Measurements from ENCODE around the gene PGAM5.
A peak's percentile ranks its signal among the peaks of the same experiment; 100 is the strongest.

The PGAM5 gene

GRCh38 chr12:132710043-132710404, 618 bp upstream of the PGAM5 start:
- Histone ChIP-seq H3K9ac (ENCODE audit: low read length) (peak overlapping the region; percentile 88), H3K79me2 (ENCODE audit: insufficient read depth, low read length) (peaks cover 53% of the 10 kb centered on the region), H3K27me3 (ENCODE audit: low read length) (no peaks in the 10 kb centered on the region), H3K4me2 (ENCODE audit: low read depth, low read length, poor library complexity, severe bottlenecking) (peak overlapping the region; percentile 91), H3K9me3 (ENCODE audit: insufficient read depth, low read length) (no peaks in the 10 kb centered on the region), H3K4me3 (ENCODE audit: insufficient read depth, low read length, poor library complexity, severe bottlenecking) (peak overlapping the region; percentile 97), H4K20me1 (ENCODE audit: low read depth, low read length) (no peaks in the 10 kb centered on the region), H2AFZ (ENCODE audit: low read depth, low read length, severe bottlenecking) (peak overlapping the region; percentile 75), H3K9me2 (replicated peaks; ENCODE audit: insufficient read depth, low read length) (no peaks in the 10 kb centered on the region), H3F3A (ENCODE audit: insufficient read depth) (peaks cover 23% of the 10 kb centered on the region), H3K36me3 (ENCODE audit: low read length) (no peaks in the 10 kb centered on the region), H3K27ac (ENCODE audit: low read depth, low read length) (peak overlapping the region; percentile 77)
- TF ChIP-seq CTCF (IDR thresholded peaks at IDR 0.05; ENCODE audit: insufficient read depth, low read length, poor library complexity, severe bottlenecking) (no peak), EZH2phosphoT487 (conservative IDR thresholded peaks at IDR 0.05; ENCODE audit: low read length) (no peak)

GRCh38 chr12:132711080-132711843, 620 bp downstream of the PGAM5 start:
- Histone ChIP-seq H3K9me2 (replicated peaks; ENCODE audit: insufficient read depth, low read length) (no peaks in the 10 kb centered on the region), H2AFZ (ENCODE audit: low read depth, low read length, severe bottlenecking) (no peak overlapping the region), H3F3A (ENCODE audit: insufficient read depth) (peaks cover 23% of the 10 kb centered on the region), H3K4me2 (ENCODE audit: low read depth, low read length, poor library complexity, severe bottlenecking) (peak overlapping the region; percentile 94), H3K27ac (ENCODE audit: low read depth, low read length) (peak overlapping the region; percentile 77), H3K27me3 (ENCODE audit: low read length) (no peaks in the 10 kb centered on the region), H3K9ac (ENCODE audit: low read length) (peak overlapping the region; percentile 88), H3K4me3 (ENCODE audit: insufficient read depth, low read length, poor library complexity, severe bottlenecking) (peak overlapping the region; percentile 97), H3K9me3 (ENCODE audit: insufficient read depth, low read length) (no peaks in the 10 kb centered on the region), H3K79me2 (ENCODE audit: insufficient read depth, low read length) (peaks cover 54% of the 10 kb centered on the region), H3K36me3 (ENCODE audit: low read length) (no peaks in the 10 kb centered on the region), H4K20me1 (ENCODE audit: low read depth, low read length) (no peaks in the 10 kb centered on the region)
- TF ChIP-seq CTCF (IDR thresholded peaks at IDR 0.05; ENCODE audit: insufficient read depth, low read length, poor library complexity, severe bottlenecking) (no peak), EZH2phosphoT487 (conservative IDR thresholded peaks at IDR 0.05; ENCODE audit: low read length) (no peak)

GRCh38 chr12:132713123-132713522, 2.5 kb downstream of the PGAM5 start:
- Histone ChIP-seq H3K27me3 (ENCODE audit: low read length) (no peaks in the 10 kb centered on the region), H3K9ac (ENCODE audit: low read length) (no peak overlapping the region), H3F3A (ENCODE audit: insufficient read depth) (peaks cover 14% of the 10 kb centered on the region; the same call in 1 of the 2 replicates), H3K9me2 (replicated peaks; ENCODE audit: insufficient read depth, low read length) (no peaks in the 10 kb centered on the region), H4K20me1 (ENCODE audit: low read depth, low read length) (no peaks in the 10 kb centered on the region), H3K4me2 (ENCODE audit: low read depth, low read length, poor library complexity, severe bottlenecking) (no peak overlapping the region), H3K79me2 (ENCODE audit: insufficient read depth, low read length) (peaks cover 54% of the 10 kb centered on the region), H3K9me3 (ENCODE audit: insufficient read depth, low read length) (no peaks in the 10 kb centered on the region), H3K4me3 (ENCODE audit: insufficient read depth, low read length, poor library complexity, severe bottlenecking) (no peak overlapping the region), H3K36me3 (ENCODE audit: low read length) (0 out of 2 replicates have a peak, but pooled peaks cover 8% of the 10 kb centered on the region), H2AFZ (ENCODE audit: low read depth, low read length, severe bottlenecking) (no peak overlapping the region), H3K27ac (ENCODE audit: low read depth, low read length) (no peak overlapping the region)
- TF ChIP-seq CTCF (IDR thresholded peaks at IDR 0.05; ENCODE audit: insufficient read depth, low read length, poor library complexity, severe bottlenecking): no peak
- no peak for TF ChIP-seq EZH2phosphoT487 (conservative IDR thresholded peaks at IDR 0.05; ENCODE audit: low read length)

Measured in SU-DHL-6 (cell line).